Vagina (tissue), 2 donors: Measurements from ENCODE around the gene TNFRSF21. TPM values are rescaled to one million over a fixed set of nuclear protein-coding genes. Genes with fewer than 3 reads are reported as not detected.
A peak's percentile ranks its signal among the peaks of the same experiment; 100 is the strongest.

Source experiments
- DNase-seq, 2 donors: peaks; one replicate each; pipeline ENCODE4 v3.0.0-alpha.2; 2017; ENCODE audit errors: extremely low spot score in 2 of 2
- H3K27ac ChIP-seq: fragments of 200-600 bp; sonication (generic); one replicate; pipeline ENCODE4 v1.5.1; 2019
- H3K27me3 ChIP-seq: fragments of 200-600 bp; sonication (generic); one replicate; pipeline ENCODE4 v1.5.1; 2019
- H3K36me3 ChIP-seq, 2 donors: fragments of 200-600 bp; sonication (generic); one replicate each; pipeline ENCODE4 v1.5.1; 2017 to 2019
- H3K4me1 ChIP-seq: fragments of 200-600 bp; sonication (generic); one replicate; pipeline ENCODE4 v1.5.1; 2019
- H3K4me3 ChIP-seq, 2 donors: fragments of 200-600 bp; sonication (generic); 1 replicate in 1 of 2; 2 replicates in 1 of 2; pipeline ENCODE4 v1.5.1; 2016 to 2019
- H3K9me3 ChIP-seq: fragments of 200-600 bp; sonication (generic); one replicate; pipeline ENCODE4 v1.5.1; 2019
- POLR2A ChIP-seq, 2 donors: fragments of 450-650 bp; IDR thresholded peaks; one replicate each; pipeline ENCODE4 v1.6.1; 2017; ENCODE audit warnings: antibody characterized with exemption in 2 of 2, mild to moderate bottlenecking in 2 of 2, moderate library complexity in 2 of 2
- POLR2AphosphoS5 ChIP-seq, 2 donors: sonication (generic); formaldehyde crosslinking; IDR thresholded peaks; one replicate each; pipeline ENCODE4 v1.9.0; 2017; ENCODE audit warnings: antibody characterized with exemption in 2 of 2, mild to moderate bottlenecking in 2 of 2, low read depth in 1 of 2; ENCODE audit not compliant: insufficient read depth in 1 of 2
- intact Hi-C: fragments of 100-400 bp; cut with DNase I; formaldehyde crosslinking; loops from one replicate; pipeline ENCODE4 v1.15.1; 2023
- total RNA-seq: library from RNA; depleted of rRNA; stranded (reverse); fragments of >200 nt; gene quantifications from one replicate; pipeline ENCODE4 v1.2.3, GENCODE V29; 2016
- TF ChIP-seq, protein P1 (sequence below), 3 experiments: fragments of 450-650 bp in 2 of 3; fragments of 200-600 bp in 1 of 3; sonication (generic) in 1 of 3; IDR thresholded peaks; one replicate each; pipeline ENCODE4 v1.5.1; 2017 to 2019; ENCODE audit warnings: antibody characterized with exemption in 3 of 3, mild to moderate bottlenecking in 2 of 3, moderate library complexity in 2 of 3

Gene TNFRSF21
- total RNA-seq, 1 donor from 2014 or later: 30.4 TPM

DNA sequence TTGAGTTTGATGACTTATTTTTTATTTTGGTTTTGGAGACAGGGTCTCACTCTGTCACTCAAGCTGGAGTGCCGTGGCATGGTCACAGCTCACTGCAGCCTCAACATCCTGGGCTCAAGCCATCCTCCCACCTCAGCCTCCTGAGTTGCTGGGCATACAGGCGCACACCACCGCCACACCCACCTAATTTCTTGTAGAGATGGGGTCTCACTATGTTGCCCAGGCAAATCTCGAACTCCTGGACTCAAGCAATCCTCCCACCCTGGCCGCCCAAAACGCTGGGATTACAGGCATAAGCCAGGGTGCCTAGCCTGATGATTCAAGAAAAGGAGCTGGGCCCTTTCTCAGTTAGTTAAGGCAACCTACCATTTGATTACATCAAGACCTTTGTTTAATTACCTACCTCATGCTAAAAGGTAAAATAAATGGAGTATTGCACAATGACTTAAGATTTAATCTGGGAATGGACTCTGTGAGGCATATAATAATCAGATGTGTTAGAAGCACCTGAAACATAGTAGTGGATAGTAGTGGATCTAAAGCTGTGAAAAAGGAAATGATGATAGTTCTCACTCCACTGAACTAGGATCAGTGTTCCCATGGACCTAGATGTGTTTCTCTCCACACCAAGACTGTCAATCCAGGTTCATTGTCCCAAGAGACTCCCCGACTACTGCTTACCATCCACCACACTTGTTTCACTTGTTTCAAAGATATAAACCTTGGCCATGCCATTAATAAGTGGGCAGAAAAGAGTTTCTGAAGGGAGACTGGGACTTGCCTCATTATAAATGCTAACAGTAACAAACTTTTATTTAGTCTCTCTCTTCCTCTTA is 2.1 kb downstream of the TNFRSF21 start:
- H3K4me1 ChIP-seq: peaks cover 10% of the 10 kb centered on the region
- no peaks in the 10 kb centered on the region for H3K36me3 ChIP-seq
- peak overlapping the region in 1 of 2 donors; percentile 68 for H3K4me3 ChIP-seq
- H3K27ac ChIP-seq: no peak overlapping the region
- DNase-seq: no peak
- H3K9me3 ChIP-seq: no peaks in the 10 kb centered on the region
- H3K27me3 ChIP-seq: no peaks in the 10 kb centered on the region
- intact Hi-C loops: no loop called here
- TF ChIP-seq, protein P1, sequence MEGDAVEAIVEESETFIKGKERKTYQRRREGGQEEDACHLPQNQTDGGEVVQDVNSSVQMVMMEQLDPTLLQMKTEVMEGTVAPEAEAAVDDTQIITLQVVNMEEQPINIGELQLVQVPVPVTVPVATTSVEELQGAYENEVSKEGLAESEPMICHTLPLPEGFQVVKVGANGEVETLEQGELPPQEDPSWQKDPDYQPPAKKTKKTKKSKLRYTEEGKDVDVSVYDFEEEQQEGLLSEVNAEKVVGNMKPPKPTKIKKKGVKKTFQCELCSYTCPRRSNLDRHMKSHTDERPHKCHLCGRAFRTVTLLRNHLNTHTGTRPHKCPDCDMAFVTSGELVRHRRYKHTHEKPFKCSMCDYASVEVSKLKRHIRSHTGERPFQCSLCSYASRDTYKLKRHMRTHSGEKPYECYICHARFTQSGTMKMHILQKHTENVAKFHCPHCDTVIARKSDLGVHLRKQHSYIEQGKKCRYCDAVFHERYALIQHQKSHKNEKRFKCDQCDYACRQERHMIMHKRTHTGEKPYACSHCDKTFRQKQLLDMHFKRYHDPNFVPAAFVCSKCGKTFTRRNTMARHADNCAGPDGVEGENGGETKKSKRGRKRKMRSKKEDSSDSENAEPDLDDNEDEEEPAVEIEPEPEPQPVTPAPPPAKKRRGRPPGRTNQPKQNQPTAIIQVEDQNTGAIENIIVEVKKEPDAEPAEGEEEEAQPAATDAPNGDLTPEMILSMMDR (IDR thresholded peaks at IDR 0.05): no peak
- TF ChIP-seq POLR2AphosphoS5 (IDR thresholded peaks at IDR 0.05; ENCODE audit: insufficient read depth in 1 of 2, low read depth in 1 of 2) (no peak), POLR2A (IDR thresholded peaks at IDR 0.05) (no peak)

DNA sequence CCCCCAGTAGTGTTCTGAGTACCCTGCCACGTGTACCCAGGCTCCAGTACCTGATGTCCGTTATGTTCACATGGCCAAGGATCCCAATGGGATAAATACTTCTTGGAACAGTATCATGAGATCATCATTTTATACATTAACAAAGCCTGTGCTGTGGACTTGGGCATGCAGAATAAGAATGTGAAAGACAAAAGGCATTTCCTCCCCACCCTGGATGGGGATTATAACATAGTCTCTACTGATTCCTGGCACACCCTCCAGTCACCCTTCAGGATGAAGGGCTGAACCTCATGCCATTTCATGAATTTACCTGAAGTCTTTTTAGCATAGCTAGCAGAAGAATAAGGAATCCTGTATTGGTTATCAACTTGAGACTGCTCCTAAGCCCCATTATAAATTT is 2.8 kb downstream of the TNFRSF21 start:
- no peaks in the 10 kb centered on the region for H3K9me3 ChIP-seq
- TF ChIP-seq POLR2A (IDR thresholded peaks at IDR 0.05): no peak
- TF ChIP-seq, protein P1 (IDR thresholded peaks at IDR 0.05): no peak
- no peak for TF ChIP-seq POLR2AphosphoS5 (IDR thresholded peaks at IDR 0.05; ENCODE audit: insufficient read depth in 1 of 2, low read depth in 1 of 2)
- H3K27me3 ChIP-seq: no peaks in the 10 kb centered on the region
- no peak overlapping the region for H3K27ac ChIP-seq
- no peaks in the 10 kb centered on the region for H3K36me3 ChIP-seq
- intact Hi-C loops: no loop called here
- H3K4me3 ChIP-seq: no peak overlapping the region
- peaks cover 10% of the 10 kb centered on the region for H3K4me1 ChIP-seq
- DNase-seq: no peak

DNA sequence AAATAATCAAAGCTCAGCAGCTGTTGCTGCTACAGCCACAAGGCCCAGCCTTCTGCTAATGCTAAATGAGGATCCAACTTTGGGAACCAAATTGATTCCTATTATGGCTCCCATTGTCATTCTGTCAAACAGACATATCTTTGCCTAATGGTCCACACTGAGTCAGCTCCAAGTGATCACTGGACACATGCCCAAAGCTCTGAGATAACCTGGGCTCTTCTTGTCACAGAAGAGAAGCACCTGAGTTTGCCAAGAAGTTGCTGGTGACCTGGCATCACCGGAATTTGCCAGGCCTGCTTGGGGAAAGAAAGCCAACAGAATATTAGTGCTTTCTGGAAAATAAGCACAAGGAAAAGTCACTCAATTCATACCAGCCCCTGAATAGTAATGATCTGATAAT is 5.8 kb downstream of the TNFRSF21 start:
- Histone ChIP-seq H3K27me3 (no peaks in the 10 kb centered on the region), H3K27ac (no peak overlapping the region), H3K4me3 (no peak overlapping the region), H3K4me1 (peaks cover 7% of the 10 kb centered on the region), H3K36me3 (no peaks in the 10 kb centered on the region), H3K9me3 (no peaks in the 10 kb centered on the region)
- TF ChIP-seq POLR2AphosphoS5 (IDR thresholded peaks at IDR 0.05; ENCODE audit: insufficient read depth in 1 of 2, low read depth in 1 of 2): no peak
- TF ChIP-seq, protein P1 (IDR thresholded peaks at IDR 0.05): no peak
- no peak for TF ChIP-seq POLR2A (IDR thresholded peaks at IDR 0.05)
- no peak for DNase-seq
- intact Hi-C loops: no loop called here

DNA sequence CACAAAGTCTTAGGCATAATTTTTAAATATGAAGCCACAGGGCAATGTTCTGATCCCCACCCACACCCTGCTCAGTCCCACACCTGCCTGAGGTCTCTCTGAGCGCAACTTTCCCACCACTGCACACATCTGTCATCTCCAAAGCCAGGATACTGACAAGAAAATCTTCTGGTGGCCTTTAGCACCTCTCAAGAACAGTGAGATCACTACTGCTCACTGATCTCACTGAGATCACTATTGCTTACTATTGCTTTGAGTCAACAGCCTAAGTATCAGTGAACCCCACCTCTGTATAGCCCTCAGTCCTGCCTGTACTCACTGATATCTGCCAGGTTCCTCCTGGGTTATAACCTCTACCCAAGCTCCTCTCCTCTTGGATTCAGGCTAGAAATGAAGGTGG is 6.4 kb downstream of the TNFRSF21 start:
- Histone ChIP-seq H3K36me3 (no peaks in the 10 kb centered on the region), H3K27ac (no peak overlapping the region), H3K4me1 (peaks cover 2% of the 10 kb centered on the region), H3K27me3 (no peaks in the 10 kb centered on the region), H3K9me3 (no peaks in the 10 kb centered on the region), H3K4me3 (no peak overlapping the region)
- intact Hi-C loops: no loop called here
- no peak for DNase-seq
- TF ChIP-seq POLR2AphosphoS5 (IDR thresholded peaks at IDR 0.05; ENCODE audit: insufficient read depth in 1 of 2, low read depth in 1 of 2) (no peak), POLR2A (IDR thresholded peaks at IDR 0.05) (no peak)
- TF ChIP-seq, protein P1 (IDR thresholded peaks at IDR 0.05): no peak

DNA sequence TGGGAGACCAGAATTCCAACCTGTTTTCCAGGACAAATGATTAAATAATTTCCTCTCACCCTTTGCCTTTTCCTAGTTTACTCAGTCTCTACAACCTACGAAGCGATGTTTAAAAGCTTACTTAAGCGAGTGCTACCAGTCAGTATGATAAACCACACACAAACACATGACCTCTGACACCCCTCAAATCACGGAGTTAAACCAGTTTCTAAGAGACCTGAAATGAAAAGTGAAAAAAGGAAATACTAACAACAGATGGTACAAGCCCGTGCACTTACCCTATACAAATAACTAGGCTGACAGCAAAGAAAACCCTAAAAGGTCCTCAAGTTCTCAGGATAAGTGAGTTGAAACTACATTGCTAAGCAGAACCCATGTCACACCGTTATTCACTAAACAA is 7.7 kb downstream of the TNFRSF21 start:
- no peaks in the 10 kb centered on the region for H3K4me1 ChIP-seq
- H3K36me3 ChIP-seq: no peaks in the 10 kb centered on the region
- no peak overlapping the region for H3K27ac ChIP-seq
- H3K4me3 ChIP-seq: no peak overlapping the region
- H3K9me3 ChIP-seq: no peaks in the 10 kb centered on the region
- TF ChIP-seq, protein P1 (IDR thresholded peaks at IDR 0.05): no peak
- H3K27me3 ChIP-seq: no peaks in the 10 kb centered on the region
- DNase-seq: no peak
- intact Hi-C loops: no loop called here
